A673 (cell line): ENCODE results near the gene NCKAP5.

Source experiments
- CTCF ChIP-seq: fragments of 300-800, 200-600 bp; sonication (generic); conservative IDR thresholded peaks from 2 replicates; pipeline ENCODE4 v1.5.1; 2017; ENCODE audit warnings: low read depth, mild to moderate bottlenecking, antibody characterized with exemption, low read length, moderate library complexity, mixed read lengths
- EZH2 ChIP-seq: fragments of 200-600 bp; sonication (generic); IDR thresholded peaks from 2 replicates; pipeline ENCODE4 v1.6.1; 2017; ENCODE audit warnings: borderline replicate concordance, low read depth, mild to moderate bottlenecking, mixed read lengths, antibody characterized with exemption, low read length; ENCODE audit not compliant: poor library complexity, severe bottlenecking

GRCh38 chr2:133360882-133361281, 207.4 kb downstream of the NCKAP5 start:
- TF ChIP-seq CTCF (no peak), EZH2 (no peak)
